DMS153 (cell line): ENCODE results near the gene TMEM218.
"Not testable (repeated sequence)": the region's sequence is repeated elsewhere in the genome, so short reads cannot be mapped to it uniquely, and the experiment has no call there.

ENCODE experiments used
- DNase-seq: peaks from one replicate; lab custom pipeline; 2025; lab: John Stamatoyannopoulos, UW

The TMEM218 gene

DNA sequence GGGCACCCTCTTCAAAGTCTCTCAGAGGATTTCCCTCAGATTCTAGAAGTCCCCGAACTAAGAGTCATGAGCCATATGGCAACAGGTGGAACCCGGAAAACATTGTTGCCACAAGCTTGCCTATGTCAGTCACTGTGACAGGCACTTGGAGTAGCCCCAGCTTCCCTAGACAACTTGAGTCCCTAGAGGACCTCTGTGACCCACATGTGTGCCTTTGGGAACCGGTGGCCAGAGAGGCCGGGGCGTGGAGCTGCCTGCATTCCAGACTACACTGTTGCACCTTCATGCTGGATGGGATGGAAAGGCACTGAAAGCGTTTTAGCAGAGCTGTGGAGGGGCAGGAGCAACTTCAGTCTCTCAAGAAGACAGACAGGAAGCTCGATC lies 36.2 kb downstream of the TMEM218 start:
- no peak for DNase-seq

DNA sequence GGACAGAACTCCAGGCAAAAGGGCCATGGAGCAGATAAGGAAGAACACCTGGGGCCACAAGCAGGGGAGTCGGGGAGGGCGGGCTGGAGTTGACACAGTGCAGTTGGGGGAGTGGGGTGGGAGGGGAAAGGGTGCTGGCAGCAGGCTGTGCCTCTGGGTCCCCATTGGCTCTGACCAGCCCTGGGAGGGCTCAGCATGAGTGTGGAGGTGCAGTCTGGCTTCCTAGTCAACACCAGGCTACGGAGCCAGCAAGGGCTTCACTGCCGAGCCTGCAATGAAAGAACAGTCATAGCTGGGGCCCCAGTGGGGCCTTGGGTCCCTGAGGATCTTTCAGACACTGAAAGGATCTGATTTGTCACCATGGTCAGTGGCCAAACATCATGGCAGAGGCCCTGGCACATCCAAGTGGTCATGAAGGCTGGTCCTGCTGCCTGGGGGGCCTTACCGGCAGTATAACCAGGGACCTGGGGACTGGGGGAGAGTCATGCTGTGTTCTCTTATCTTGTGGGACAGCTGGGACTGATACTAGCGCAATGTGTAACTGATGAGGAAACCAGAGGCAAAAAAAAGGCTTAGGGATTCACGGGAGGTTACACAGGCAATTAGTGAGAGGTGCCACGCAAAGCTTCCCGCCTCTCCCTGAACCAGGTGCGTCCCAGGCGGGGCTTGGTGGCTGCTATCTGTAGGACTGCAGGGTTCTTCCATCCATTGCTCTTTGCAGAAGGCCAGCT lies 36.8 kb downstream of the TMEM218 start:
- DNase-seq = no peak

DNA sequence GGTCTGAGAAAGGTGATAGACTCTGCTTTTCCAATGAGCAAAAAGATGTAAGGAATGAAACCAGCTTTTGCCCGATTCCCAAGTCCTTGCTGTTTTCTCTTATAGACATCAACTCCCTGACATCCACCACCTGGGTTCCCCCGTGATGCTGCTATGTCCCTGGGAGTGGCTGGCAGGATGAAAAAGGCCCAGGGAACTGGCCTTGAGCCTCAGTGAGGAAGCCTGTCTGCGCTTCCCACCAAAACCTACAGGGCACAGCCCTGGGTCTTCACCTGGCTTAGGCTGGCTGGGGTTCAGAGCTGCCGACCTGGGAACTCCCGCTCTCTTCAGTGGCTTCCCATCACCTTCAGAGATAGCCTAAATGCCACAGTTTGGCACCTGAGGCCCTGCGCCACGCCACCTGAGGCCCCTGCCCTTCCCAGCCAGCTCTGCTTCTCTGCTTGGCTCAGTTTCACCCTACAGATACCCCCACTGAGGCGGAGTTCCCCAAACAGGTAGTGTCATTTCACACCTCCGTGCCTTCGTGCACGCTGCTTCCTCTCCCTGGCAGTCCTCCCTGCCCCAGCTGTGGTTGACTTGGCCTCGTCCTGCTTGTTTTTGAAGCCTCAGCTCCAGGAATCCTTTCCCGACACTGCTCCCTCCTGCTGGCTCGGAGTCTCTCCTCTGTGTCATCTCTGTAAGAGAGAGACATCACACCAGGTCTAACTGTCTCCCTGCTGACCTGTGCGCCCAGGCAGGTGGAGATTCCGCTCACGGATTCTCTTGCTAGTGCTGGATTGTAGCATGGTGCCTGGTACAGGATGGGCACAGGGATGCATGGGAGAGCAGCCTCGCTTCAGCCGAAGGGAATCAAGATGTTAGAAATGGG lies 37.6 kb downstream of the TMEM218 start:
- no peak for DNase-seq

DNA sequence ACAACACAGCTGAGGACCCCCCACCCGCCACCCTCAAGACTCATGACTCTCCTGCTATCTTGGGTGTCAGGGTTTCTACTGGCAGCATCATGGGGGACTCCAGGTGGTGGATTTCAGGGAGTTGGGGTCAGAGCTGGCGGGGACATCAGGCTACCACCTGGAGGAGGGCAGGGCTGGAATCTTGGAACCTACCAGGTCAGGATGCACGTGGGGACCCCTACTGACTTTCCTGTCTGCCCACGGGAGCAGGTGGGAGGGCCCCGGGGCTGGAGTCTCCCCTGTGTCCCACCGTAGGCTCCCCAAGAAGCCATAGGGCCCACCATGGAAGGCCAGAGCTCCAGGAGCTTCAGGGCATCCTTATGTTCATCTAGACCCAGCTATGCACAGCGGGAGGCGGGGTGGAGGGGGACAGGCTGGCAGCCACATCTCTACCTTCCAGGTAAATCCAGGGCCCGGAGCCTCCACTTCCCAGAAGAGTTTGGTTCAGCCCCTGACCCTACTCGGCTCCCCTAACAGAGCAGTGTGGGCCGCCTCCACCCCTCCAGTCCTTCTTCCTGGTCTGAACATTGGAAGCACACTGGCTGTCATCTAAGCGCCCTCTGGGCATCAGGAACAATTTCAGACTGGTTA lies 38.4 kb downstream of the TMEM218 start:
- DNase-seq = no peak

DNA sequence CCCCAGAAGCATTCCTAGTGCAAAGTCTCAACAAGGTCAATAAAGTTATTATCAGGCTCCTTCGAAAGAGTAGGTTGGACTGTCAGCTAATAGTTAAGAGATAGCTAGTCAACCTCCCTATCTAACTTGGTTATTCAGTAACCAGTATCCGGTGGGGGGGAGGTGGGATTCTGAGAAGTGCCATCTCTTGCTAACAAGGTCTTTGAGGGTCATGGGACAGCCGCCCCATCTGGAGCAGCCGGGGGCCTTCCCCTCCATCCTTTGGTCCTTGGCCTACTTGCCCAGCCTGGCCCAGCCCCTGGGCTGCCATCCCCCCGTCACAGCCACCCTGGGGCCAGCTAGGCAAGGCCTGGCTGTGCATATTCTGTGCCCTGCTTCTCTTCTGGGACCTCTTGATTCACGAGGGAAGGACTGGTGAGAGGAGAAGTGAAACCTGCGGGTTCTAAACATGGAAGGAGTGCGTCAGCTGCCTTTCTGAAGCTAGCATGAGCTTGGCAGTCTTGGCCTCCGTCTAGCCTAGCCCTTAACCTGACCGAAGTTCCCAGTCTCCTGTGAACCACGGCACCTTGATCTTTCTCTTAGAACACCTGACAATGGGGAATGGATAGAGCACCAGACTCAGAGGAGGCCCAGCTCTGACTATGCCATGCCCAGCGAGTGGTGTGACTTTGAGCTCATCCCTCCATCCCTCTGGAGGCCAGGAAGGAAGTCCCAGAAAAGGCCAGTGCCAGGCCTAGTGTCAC lies 39.0 kb downstream of the TMEM218 start:
- DNase-seq = no peak

DNA sequence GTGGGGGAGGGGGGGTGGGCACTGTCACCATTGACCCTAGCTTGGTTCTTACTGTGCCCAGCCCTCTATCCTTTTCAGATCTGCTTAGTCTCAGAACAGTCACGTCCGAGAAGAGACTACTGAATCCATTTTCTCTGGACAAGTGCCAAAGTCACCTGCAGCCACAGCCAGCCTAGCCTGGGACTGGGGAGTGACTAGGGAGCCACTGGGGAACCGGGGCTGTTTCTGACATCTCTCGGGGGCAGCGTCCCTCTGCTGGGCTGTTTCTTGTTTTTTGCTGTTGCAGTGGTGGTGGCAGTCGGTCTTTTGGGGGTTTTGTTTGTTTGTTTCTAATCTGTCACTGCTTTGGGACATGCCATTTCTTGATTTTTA lies 39.6 kb downstream of the TMEM218 start:
- no peak for DNase-seq

DNA sequence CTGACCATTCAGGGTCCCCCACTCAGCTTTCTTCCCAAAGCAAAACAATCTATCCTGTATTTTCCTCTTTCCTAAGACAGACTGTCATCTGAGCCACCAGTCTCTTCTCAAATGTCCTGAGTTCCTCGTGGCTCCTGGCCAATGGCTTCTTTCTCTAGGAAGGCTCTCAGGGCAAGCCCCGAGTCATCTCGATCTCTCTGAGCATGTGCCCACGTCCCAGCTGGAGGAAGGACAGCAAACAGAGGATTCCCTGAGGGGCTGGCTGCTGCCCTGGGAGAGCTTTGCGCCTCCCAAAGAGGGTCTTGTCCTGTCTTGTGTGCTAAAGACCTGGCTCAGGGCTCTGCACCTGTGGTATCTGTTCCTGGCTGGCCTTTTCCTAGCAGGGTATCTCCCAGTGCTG lies 40.0 kb downstream of the TMEM218 start:
- no peak for DNase-seq

DNA sequence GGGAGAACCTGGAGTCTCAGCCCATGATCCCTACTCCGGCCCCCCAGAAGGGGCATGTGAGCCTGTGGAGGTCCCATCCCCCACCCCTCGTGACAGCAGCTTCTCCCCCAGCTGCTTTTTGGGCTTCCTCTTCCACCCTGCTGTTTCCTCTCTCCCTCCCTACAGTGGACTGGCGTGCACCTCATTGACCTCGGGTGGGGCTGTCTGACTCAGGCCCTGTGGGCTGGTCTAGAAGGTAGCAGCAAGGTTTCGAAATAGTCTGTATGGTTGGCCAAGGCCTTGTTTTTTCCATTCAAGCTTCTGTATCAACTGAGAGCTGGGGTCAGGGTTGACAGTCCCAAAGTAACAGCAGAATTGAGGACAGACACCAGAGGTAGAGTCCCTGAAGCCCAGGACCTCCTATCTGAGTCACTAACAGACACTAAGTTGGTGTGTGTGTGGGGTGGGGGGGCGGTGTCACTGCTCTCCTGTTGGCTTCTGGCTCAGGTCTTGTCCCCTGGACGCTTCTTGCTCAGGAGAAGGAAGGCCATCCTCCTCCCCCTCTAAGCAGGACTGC lies 40.6 kb downstream of the TMEM218 start:
- no peak for DNase-seq

DNA sequence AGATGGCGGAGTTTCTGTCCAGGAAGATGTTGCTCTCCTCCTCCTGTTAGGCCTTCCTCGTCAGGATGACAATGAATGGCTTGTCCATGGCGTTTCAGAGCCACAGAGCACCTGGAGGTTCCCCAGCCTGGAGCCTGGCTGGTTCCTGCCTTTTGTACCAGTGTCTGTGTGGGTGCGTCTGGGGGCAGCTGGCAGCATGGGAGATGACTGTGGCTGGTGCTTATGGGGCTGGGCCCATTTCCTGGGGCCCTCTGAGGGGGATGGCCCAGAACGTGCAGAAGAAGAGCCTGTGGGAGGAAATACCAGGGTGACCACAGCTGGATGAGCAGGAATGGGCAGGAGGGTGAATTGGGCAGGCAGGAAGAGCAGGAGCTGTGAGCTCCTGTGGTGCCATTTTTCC lies 41.6 kb downstream of the TMEM218 start:
- no peak for DNase-seq

DNA sequence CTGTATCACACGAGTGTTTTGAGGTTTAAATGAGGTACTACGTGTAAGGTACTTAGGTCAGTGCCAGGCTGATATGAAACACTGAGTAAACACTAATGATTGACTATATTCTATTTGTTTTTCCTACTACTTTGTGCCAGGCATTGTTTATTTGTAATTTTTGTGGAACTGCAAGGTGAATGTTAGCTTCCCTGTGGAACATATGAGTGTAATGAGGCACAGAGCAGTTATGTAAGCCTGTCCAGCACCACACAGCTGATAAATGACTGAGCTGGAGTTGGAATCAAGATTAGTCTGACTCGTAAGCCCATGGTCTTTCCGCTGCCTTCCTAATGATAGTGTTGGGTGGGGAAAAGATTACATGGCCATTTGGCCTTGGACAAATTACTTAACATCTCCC lies 42.4 kb downstream of the TMEM218 start:
- DNase-seq = no peak

DNA sequence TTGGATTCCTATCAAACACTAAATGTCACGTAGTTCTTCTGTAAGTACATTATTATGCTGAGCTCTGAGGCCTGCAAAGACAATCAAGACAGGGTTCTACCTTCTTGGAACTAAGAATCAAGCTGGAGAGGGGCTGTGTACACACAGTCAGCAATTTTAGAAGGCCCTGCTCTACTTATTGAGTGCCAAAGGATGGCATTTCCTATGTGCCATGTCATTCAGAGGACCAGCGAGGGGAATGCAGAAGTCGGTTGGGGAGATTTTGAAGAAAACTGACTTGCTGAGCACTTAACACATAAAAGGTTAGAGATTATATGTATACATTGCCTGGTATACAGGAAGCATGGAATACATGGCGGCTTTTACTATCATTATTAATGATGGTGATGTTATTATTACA lies 43.1 kb downstream of the TMEM218 start:
- no peak for DNase-seq

DNA sequence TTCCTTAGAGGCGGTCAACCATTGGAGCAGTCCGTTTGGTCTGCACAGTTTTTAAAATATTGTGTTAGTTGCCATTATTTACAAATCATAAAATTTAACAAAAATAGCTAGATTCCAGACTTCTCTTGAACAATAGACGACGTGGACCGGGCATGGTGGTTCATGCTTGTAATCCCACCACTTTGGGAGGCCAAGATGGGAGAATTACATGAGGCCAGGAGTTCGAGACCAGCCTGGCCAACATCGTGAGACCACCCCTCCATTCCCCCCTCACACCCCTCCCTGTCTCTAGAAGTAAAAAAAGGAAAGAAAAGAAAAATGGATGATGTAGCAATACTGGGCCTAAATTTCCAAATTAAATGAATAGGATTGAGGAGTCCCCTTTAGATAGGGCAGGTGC lies 47.4 kb downstream of the TMEM218 start:
- no peak for DNase-seq

DNA sequence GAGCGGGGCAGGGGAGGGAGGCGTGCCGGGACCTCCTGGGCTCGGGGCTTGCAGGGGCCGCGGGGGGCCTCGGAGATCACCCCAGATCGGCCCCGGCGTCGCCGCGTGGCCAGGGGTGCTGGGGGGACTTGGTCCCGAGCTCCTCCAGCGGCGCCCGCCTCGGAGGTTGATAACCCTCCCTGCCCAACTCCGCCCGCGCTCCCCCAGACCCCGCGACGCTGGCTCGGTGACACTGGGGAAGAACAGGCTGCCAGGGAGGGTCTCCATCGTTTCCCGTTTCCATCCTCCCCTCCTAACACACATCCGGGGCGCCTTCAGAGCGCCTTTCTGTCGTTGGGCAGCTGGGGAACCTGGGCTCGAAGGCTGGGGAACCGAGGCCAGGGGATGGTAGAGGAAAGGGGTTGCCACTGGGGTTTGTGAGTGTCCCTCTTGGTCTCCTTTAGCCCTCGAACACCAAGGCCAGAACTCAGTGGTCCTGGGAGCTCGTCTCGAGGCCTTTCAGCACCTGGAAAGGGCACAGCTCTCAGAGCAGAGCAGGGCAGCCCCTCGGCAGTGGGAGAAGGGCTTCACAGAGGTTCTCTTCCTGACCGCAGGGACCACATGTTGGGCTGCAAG lies 47.9 kb downstream of the TMEM218 start:
- DNase-seq = no peak

DNA sequence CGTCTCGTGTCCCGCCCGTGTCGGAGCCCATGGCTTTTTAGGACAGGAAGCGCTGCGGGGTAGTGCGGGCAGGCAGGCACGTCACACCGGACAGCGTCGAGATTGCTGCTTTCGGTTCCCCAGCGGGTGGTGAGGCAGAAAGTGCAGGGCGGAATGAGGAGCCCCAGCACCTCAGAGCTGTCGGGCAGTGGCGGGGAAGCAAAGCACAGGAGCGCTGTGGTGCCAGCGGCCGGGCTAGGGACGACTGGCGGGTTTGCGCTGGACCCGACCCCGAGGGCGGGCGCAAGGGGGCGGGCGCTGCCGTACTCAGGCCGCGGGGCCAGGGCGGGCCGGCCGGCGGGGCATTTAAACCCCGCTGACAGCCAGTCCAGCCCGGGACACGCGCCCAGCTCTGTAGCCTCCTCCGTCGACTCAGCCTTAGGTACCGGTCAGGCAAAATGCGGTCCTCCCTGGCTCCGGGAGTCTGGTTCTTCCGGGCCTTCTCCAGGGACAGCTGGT lies 48.4 kb downstream of the TMEM218 start, which contains the start of gene SLC37A2:
SLC37A2 (plus strand) TSS at position 375 of the 498 bp plus-strand sequence; CDS start at position 438, 63 bp downstream.
- no peak for DNase-seq

DNA sequence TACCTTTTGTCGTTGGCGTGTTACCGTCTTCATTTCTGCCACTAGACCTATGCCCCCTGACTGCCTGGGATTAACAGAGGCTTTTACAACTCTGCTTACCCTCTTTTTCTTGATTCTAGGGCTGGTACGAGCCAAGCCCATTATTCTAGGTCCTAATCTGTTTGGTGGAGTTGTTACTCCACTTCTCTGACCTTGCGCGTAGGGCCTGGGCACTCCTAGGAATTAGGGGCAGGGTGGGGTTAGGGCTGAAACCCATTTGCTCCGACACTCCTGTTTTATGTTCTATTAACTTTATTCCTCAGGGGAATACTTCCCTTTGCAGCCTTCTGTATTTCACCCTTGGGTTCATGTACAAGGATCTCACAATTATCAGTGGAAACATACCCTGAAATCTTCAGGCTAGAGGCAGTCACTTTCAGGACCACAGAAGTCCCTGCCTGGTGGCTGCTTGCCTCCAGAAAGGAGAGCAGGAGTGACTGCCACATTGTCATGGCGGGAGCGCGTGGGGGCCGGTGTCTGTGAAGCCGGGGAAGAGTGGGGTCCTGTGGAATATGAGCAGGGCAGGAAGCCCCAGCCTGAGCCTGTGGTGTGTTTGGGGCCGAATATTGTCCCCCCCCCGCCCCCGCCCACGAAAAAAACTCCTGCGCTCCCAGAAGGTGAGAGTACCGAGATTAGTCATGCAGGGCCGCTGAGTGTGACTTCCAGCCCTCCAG lies 49.1 kb downstream of the TMEM218 start:
- no peak for DNase-seq

DNA sequence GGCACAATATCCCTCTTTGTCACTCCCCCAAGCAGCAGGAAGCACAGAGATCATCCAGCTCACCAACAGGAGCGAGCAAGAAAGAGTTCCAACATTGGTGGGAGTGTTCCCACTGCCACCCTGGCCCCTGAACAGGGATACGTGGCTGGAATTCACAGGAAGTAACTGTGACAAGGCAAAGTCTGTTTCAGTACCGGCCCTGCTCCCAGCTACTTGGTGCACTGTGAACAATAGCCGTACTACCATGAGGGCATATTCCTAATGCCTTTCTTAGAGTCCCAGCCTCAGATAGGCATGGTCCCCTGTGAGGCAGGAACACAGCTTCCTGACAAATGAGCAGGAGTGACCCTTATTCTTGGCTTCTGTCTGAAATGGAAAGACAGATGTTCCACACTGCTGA lies 50.1 kb downstream of the TMEM218 start:
- no peak for DNase-seq

DNA sequence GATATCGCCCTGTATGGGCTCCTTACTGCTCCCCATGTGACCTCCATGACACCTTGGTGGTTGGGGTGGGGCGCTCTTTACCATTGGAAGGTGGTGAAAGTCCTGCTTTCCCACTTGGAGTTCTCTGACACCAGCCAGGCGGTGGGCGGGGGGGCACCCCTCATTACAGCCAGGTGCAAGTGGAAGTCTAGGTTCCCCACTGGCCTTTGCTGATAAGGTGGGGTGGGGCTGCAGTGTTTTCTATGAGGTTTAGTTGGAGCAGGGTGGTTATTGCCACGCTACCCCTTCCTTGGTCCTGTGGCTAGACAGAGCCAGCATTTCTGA lies 53.8 kb downstream of the TMEM218 start:
- no peak for DNase-seq

DNA sequence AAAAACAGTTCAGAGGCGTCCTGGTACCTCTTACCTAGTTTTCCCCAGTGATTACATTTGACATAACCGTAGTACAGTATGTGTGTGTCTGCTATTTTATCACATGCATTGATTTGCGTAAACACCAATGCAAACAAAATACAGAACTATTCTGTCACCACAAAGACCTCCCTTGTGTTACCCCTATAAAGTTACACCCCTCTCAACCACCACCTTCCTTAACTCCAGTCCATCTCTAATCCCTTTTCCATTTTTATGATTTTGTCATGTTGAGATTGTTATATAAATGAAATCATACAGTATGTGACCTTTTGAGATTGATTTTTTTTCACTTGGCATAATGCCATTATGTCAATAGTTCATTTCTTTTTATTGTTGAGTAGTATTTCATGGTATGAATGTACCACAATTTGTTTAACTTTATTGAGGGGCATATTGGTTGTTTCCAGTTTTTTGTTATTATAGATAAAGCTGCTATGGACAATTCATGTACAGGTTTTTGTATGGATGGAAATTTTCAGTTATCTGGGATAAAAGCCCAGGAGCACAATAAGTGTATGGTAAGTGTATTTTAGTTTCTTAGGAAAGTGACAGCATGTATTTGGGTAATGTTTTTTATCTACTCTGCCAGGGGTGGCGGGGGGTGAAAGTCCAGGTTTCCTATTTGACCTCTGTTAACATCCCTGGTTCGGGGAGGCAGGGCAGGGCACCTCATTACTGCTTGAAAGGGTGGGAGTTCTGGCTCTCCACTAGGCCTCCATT lies 54.3 kb downstream of the TMEM218 start:
- no peak for DNase-seq

DNA sequence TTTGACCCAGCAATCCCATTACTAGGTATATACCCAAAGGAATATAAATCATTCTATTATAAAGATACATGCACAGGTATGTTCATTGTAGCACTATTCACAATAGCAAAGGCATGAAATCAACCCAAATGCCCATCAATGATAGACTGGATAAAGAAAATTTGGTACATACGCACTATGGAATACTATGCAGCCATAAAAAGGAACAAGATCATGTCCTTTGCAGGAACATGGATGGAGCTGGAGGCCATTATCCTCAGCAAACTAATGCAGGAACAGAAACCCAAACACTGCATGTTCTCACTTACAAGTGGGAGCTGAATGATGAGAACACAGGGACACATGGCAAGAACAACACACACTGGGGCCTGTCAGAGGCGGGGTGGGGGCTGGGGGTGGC lies 55.3 kb downstream of the TMEM218 start:
- not testable (repeated sequence) for DNase-seq

DNA sequence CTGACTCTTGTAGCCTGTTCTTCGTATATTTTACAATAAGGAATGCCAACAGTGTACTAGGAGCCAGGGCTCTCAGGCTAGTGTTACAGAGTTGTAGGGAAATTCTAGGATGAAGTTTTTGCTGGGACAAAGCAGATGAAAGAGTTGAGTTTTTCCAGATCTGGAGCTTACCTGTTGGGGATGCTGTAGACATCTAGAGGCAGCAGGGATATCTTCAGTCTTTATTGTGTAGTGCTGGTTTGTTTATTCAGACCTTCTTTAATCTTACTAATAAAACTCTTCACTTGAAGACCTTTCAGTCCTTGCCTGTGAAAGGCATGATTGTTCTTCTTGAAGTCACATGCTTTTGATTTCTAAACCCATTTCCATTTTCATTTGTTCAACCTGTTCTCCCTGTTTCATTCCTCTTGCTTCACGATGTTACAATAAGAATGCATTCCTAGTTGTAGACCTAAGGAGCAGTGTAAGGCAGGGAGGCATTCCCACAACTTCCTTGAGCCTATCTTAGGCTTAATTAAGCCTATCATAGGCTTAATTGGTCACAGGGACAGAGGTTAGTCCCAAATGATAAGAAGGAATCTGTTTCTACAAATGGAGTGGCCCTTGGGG lies 56.2 kb downstream of the TMEM218 start:
- no peak for DNase-seq
